Cortex of kidney (tissue), 1 donor: ENCODE data around the gene CXCL6.

ENCODE experiments used
- DNase-seq: peaks from one replicate; lab custom pipeline; 2025; lab: John Stamatoyannopoulos, UW

Gene CXCL6

GRCh38 chr4:73843369-73843768, 6.9 kb downstream of the CXCL6 start:
- no peak for DNase-seq

- no peak for DNase-seq
These were observed 7.9 kb downstream of the CXCL6 start for GRCh38 chr4:73844345-73844744.

DNA sequence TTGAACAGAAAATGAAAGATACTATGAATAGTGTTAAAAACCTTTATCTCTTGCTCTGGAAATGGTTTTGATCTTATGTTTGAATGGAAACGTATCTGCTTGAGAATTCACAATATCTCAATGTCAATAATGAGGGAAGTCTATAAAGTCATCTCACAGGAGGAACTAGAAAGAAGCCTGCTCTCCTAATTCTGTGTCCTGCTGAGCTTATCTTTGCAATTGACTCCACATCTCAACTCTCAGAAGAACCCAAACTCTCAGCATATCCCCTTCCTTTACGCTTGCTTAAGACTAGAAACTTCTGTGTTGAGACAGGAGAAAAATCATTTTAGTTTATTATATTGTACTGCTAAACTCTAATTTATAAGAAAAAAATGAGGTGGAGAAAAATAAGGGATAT, 8.3 kb downstream of the CXCL6 start:
- DNase-seq = no peak

GRCh38 chr4:73847526-73848182, 11.2 kb downstream of the CXCL6 start:
- DNase-seq = no peak

DNA sequence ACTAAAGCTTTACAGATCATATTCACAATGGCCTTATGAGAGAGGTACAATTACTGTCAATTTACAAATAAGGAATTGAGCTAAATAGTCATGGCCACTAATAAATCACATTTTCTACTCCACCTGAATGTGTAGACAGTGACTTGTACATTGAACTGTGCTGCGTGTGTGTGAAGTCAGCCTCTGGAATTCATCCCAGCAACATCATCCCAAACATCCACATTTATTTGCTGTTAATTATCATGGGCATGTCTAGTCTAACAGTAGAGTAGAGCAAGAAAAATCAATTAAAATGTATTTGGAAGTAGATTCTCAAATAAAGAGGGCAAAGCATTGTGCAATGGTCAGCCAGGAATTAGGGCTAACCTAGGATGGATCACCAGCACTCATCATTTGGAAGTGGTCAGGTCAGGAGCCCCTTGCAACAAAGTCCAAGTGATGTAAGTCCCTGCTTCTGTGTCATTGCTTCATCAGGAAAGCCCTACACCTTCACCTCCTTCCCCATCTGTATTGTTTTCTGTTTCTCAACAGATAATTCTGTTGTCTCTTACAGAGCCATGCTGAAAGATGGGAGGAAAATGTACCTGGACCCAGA, 11.8 kb downstream of the CXCL6 start:
- DNase-seq = no peak

DNA sequence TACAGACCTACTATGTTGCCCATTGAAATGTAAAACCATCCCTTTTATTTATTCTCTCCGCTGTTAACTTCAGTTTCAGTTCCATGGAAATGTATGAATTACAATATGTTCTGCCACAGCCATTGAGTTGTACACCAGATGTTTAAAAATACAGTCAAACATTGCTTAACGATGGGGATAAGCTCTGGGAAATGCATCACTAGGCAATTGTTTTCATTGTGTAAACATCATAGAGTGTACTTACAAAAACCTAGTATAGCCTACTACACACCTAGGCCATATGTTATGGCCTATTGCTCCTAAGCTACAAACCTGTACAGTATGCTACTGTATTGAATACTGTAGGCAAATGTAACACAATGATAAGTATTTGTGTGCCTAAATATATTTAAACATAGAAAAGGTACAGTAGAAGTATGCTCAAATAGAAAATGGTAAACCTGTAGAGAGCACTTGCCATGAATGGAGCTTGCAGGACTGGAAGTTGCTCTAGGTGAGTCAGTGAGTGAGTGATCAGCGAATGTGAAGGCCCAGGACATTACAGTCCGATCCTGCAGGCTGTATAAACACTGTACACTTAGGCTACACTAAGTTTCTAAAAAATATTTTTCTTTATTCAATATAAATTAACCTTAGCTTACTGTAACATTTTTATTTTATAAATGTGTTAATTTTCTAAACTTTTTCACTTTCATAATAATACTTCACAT, 13.9 kb downstream of the CXCL6 start:
- no peak for DNase-seq

DNA sequence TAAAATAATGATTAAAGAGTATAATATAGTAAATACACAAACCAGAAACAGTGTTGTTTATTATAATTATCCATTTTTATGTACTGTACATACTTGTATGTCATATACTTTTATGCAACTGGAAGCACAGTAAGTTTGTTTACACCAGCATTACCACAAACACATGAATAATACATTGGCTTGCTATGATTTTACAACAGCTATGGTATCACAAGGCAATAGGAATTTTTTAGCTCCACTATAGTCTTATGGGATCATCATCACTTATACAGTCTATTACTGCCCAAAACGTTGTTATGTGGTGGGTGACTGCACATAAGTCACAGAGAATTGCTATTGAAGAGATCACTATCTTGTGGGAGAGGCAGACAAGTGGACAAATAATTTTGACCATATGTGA, 14.8 kb downstream of the CXCL6 start:
- DNase-seq = no peak

GRCh38 chr4:73852771-73853170, 16.3 kb downstream of the CXCL6 start:
- DNase-seq = no peak

DNA sequence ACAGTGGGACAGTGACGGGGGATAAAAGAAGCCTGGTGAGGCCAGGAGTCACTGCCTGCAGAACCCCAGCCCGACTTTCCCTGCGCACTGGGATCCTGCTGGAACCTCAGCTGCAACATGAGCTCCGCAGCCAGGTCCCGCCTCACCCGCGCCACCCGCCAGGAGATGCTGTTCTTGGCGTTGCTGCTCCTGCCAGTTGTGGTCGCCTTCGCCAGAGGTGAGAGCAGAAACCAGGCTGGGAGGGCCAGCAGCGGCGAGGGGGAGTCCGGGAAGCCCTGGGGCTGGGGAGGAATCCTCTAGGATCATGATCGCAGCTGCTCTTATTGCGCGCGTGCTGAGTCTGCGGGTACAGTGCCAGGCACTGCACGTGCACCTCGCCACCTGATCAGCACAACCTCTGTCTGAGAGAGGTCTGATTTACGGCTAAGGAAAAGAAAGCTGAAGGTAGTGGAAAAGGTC, 16.8 kb downstream of the CXCL6 start, which contains the start of gene PF4V1:
Gene PF4V1 (plus strand): TSS at position 51 of the 459 bp plus-strand sequence. CDS start 67 bp downstream, at position 118.
- DNase-seq = no peak

GRCh38 chr4:73853718-73854473, 17.4 kb downstream of the CXCL6 start:
- DNase-seq = no peak

GRCh38 chr4:73855406-73855805, 18.9 kb downstream of the CXCL6 start:
- no peak for DNase-seq

DNA sequence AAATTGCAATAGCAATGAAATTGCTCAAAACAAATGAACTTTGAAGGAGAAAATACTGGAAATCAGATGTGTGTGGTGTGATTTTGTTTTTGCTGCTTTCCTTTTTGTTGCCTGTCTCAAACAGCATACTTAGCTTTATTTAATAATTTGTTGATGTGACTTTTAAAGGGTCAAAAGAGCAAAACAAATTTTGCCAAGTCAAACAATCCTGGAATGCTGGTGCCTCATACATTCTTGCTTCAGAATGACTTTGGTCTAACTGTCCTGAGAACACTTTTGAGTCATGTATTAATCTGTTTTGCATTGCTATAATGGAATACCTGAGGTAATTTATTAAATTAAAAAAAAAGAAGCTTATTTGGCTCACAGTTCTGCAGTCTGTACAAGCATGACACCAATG, 20.0 kb downstream of the CXCL6 start:
- DNase-seq = no peak

- DNase-seq = no peak
These were observed 23.2 kb downstream of the CXCL6 start for GRCh38 chr4:73859614-73860088.

DNA sequence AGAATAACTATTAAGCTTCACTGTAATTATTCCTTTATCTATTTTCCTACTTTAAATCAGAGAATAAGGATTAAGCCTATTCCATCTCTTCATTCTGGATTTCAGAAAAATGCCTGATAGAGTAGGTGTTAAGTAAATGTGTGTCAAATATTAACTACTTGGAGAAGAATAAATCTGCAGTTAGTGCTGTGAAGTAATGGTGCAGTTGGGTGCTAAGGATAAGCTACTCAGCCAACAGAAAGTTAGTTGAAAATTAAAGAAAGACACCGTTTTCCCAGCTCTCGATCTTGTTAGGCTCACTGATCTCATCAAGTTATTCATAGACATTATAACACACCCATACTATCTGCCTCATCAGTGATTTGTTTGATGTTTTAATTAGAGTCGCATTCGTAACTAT, 23.7 kb downstream of the CXCL6 start:
- no peak for DNase-seq

- no peak for DNase-seq
These were observed 24.4 kb downstream of the CXCL6 start for GRCh38 chr4:73860917-73861316.

DNA sequence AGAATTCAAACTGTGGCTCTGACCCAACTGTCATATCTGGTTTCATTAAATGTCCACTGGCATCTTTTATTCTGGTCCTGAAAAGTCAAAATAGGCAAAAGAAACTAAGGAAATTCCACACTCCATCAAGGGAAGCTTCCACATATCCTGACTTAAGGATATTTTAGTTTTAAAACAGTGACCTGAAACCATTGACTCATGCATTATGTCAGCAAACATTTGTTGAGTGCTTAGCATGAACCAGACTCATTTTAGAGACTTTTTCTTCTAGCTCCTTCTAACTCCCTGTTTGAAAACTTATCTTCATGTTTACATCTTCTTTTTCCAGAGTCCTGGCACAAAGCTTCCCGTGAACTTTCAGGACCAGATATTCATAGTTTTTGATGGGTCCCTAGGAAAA, 25.8 kb downstream of the CXCL6 start:
- DNase-seq = no peak

GRCh38 chr4:73864365-73864764, 27.9 kb downstream of the CXCL6 start:
- no peak for DNase-seq

DNA sequence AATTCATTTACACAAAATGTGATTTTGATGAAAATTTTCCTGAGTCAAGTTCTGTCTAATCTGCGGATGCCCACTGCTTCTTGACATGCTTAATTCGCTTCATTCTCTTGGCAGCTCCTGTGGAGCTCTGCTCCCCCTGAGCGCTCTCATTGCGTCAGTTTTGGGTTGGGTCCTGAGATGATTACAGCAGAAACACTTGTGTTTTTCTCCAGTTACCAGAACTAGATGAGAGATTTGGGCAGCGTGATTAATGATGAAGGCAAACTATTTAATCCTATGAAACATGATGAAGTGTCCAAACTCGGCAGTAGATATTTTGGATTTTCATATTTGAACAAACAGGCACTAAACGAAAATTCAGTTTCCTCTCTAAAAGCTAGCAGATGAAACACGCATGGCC, 28.5 kb downstream of the CXCL6 start:
- DNase-seq = no peak

- no peak for DNase-seq
These were observed 29.1 kb downstream of the CXCL6 start for GRCh38 chr4:73865431-73866096.

- no peak for DNase-seq
These were observed 29.8 kb downstream of the CXCL6 start for GRCh38 chr4:73866246-73866645.

DNA sequence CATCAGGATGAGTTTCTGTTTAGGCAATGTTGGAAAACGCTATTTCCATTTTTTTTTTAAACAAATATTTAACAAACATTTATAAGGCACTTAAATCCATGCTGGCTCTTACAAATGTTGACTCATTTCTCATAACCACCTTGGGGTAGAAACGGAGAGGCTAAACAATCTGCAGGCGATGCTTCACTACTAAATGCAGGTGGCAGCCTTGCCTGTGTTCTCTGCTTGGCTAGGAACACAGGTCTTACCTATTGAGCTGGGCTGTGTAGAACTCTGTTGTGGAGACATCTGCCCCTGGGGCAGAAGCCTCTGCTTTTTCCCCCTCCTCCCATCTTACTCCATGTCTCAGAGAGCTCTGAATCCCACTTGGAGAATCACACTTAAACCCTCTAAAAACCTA, 31.3 kb downstream of the CXCL6 start:
- no peak for DNase-seq
